ENCODE data around the gene PHF2.
A peak's percentile ranks its signal among the peaks of the same experiment; 100 is the strongest.
"Not testable (repeated sequence)": the region's sequence is repeated elsewhere in the genome, so short reads cannot be mapped to it uniquely, and the experiment has no call there.

Gene PHF2

GRCh38 chr9:93664549-93665120, 88.3 kb downstream of the PHF2 start:
- no peaks in the 10 kb centered on the region for H3K36me3 ChIP-seq
- H3K9me3 ChIP-seq: no peaks in the 10 kb centered on the region
- H3K4me3 ChIP-seq (ENCODE audit: low read depth, low read length): no peak overlapping the region
- no peaks in the 10 kb centered on the region for H3K4me1 ChIP-seq
- no peaks in the 10 kb centered on the region for H3K27me3 ChIP-seq
- no peak for TF ChIP-seq CTCF (IDR thresholded peaks at IDR 0.05; ENCODE audit: low read depth, low read length)
- no peak for DNase-seq

GRCh38 chr9:93665128-93665636, 88.8 kb downstream of the PHF2 start:
- H3K9me3 ChIP-seq: no peaks in the 10 kb centered on the region
- H3K27me3 ChIP-seq: no peaks in the 10 kb centered on the region
- no peak for TF ChIP-seq CTCF (IDR thresholded peaks at IDR 0.05; ENCODE audit: low read depth, low read length)
- no peaks in the 10 kb centered on the region for H3K4me1 ChIP-seq
- no peak overlapping the region for H3K4me3 ChIP-seq (ENCODE audit: low read depth, low read length)
- H3K36me3 ChIP-seq: no peaks in the 10 kb centered on the region
- DNase-seq: no peak

GRCh38 chr9:93665637-93666438, 89.5 kb downstream of the PHF2 start:
- Histone ChIP-seq H3K4me1 (no peaks in the 10 kb centered on the region), H3K4me3 (ENCODE audit: low read depth, low read length) (no peak overlapping the region), H3K27me3 (no peaks in the 10 kb centered on the region), H3K9me3 (no peaks in the 10 kb centered on the region), H3K36me3 (no peaks in the 10 kb centered on the region)
- peak; percentile 6 for DNase-seq
- no peak for TF ChIP-seq CTCF (IDR thresholded peaks at IDR 0.05; ENCODE audit: low read depth, low read length)

DNA sequence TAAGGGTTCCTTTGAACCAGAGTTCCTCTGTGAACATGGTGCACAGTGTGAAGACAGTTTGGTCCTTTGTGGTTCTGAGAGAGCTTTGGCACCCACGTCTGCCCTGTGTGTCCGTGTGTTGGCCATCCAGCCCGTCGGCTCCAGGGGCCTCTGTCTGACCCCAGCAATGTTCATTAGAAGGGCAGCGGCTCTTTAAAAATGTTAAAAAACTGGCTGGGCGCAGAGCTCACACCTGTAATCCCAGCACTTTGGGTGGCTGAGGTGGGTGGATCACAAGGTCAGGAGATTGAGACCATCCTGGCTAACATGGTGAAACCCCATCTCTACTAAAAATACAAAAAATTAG, 90.0 kb downstream of the PHF2 start:
- not testable (repeated sequence) for DNase-seq; H3K4me3 ChIP-seq (ENCODE audit: low read depth, low read length); H3K9me3 ChIP-seq; H3K27me3 ChIP-seq; H3K36me3 ChIP-seq; H3K4me1 ChIP-seq

GRCh38 chr9:93667006-93667405, 90.6 kb downstream of the PHF2 start:
- Histone ChIP-seq H3K4me3 (ENCODE audit: low read depth, low read length) (no peak overlapping the region), H3K4me1 (no peaks in the 10 kb centered on the region), H3K9me3 (no peaks in the 10 kb centered on the region), H3K27me3 (no peaks in the 10 kb centered on the region), H3K36me3 (no peaks in the 10 kb centered on the region)
- peak; percentile 8 for DNase-seq
- no peak for TF ChIP-seq CTCF (IDR thresholded peaks at IDR 0.05; ENCODE audit: low read depth, low read length)

DNA sequence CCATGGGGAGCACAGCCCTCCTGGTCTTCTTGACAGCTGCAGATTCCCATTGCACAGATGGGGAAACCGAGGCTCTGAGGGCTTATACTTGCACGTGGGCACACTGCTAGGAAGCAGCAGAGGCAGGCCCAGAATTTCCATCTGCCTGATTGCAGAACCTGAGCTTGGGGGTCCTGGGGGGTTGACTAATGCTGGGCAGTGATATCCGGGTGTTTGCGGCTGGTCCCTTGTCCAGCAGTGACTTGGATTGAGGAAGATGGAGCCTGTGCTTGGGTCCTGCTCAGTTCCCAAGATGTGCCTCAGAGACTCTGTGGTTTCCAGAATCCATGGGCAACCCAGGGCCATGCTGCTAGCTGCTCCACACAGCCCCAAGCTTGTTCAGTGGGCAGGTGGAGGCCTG, 91.2 kb downstream of the PHF2 start:
- Histone ChIP-seq H3K4me3 (ENCODE audit: low read depth, low read length) (no peak overlapping the region), H3K36me3 (no peaks in the 10 kb centered on the region), H3K4me1 (no peaks in the 10 kb centered on the region), H3K9me3 (no peaks in the 10 kb centered on the region), H3K27me3 (no peaks in the 10 kb centered on the region)
- DNase-seq: no peak
- TF ChIP-seq CTCF (IDR thresholded peaks at IDR 0.05; ENCODE audit: low read depth, low read length): no peak
